Left kidney (tissue), 2 donors: ENCODE results near the gene MEIS1. TPM values are rescaled to one million over a fixed set of nuclear protein-coding genes. Genes with fewer than 3 reads are reported as not detected.

Experiments used
- DNase-seq: peaks from one replicate; pipeline ENCODE4 v3.0.0-alpha.2; 2013
- polyA plus RNA-seq: library from polyadenylated mRNA; unstranded; fragments of 120-200 nt; gene quantifications from one replicate; pipeline ENCODE4 v1.2.1, GENCODE V29; 2013; ENCODE audit not compliant: insufficient read length

MEIS1 gene
- polyA plus RNA-seq, 1 donor = 164 TPM

GRCh38 chr2:66501267-66501666 is 66.3 kb downstream of the MEIS1 start:
- DNase-seq = no peak

GRCh38 chr2:66506265-66506664 is 71.3 kb downstream of the MEIS1 start:
- no peak for DNase-seq

DNA sequence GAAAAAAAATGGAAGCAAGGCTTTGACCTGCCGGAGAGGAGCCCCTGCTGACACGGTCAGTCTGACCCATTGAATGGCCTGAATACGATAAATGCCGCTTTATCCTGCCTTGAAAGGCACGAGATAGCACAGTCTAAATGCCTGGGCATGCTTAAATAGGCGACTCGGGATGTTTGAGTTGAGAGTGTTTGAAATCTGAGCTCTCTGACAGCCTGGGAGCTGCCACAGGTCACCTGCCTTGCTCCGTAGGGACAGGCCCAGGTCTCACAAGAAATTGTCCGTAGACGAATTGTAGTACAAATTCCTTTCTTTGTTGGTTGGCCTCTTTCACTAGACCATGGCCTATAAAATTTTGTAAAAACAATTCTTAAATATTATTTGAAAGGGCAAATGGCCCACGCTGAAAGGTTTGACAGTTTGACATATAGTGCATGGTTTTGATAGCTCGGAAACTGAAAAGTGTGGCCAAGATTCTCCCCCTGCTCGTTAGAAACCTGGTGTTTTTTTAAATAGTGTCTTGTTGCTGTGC is 72.8 kb downstream of the MEIS1 start:
- DNase-seq = peak; percentile 59

- no peak for DNase-seq
Measured at GRCh38 chr2:66508484-66509071, 73.7 kb downstream of the MEIS1 start.

DNA sequence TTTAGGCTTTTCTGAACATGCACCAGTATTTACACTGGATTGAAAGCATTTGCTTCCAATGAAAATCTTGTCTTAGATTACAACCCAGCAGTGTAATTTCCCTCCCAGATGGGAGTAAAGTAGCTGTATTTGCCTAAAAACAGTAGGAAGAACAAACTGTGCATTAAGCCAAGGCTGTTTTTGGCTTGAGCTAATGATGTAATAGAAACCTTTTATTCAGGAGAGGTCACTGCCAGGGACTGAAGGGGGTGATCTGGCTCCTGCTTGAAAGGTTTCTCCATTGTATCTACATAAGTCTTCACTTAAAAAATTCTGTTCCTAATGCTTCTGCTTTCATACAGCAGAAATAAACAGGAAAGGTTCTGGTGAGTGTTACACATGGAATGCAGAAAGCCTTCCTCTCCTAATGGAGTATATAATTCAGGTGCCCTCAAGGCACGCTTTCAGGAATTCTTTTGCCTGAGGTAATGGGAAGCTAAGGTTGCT is 74.4 kb downstream of the MEIS1 start:
- no peak for DNase-seq

GRCh38 chr2:66512626-66513025 is 77.7 kb downstream of the MEIS1 start:
- no peak for DNase-seq

GRCh38 chr2:66515743-66516142 is 80.8 kb downstream of the MEIS1 start:
- DNase-seq = no peak

DNA sequence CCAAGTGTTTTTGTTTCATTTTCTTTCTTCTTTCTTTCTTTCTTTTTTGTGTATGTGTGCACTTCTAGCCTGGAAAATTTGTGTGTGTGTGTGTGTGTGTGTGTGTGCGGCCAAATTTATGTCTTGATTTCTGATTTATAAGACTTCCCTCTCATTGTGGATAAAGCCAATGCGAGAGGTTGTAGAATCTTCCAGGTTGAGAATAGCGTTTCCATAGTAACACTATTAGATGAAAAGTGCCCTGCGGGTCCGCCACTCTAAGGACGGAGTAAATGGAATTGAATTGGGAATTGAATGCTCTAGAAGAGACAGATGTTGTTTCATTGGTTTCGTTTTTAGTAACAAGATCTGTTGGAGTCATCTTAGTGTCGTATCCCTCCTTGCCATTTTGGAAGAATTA is 81.6 kb downstream of the MEIS1 start:
- DNase-seq = no peak

- DNase-seq = no peak
Measured at GRCh38 chr2:66517772-66518171, 82.8 kb downstream of the MEIS1 start.

GRCh38 chr2:66519264-66519843 is 84.4 kb downstream of the MEIS1 start:
- no peak for DNase-seq

DNA sequence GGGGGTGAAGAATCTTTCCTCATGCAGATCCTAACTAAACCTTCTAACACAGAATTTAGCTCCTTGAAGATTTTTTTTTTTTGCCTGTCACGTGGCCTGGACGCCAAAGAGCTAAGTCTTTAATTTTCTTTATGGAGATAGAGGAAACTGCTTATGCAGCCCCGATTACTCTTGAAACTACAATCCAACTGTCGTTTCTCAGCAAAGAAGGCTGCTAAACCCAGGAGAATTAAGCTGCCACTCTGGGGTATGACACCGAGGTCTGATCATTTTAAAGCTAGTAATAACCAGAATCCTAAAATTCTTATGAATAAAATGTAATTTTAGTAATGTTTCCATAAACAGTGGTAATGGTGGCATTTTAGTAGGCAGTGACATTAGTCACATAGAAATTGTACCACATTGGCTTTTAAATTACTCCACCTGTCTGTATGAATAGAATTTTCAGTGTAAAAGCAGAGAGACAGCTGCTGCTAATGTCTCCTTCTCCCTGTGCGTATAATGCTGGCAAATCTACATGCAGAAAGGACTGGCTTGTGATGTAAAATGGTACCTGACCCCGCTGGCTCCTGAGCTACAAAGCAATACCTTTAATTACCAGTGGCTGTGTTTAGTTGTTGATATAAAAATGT is 86.5 kb downstream of the MEIS1 start:
- DNase-seq = no peak

GRCh38 chr2:66522611-66523376 is 87.9 kb downstream of the MEIS1 start:
- no peak for DNase-seq

DNA sequence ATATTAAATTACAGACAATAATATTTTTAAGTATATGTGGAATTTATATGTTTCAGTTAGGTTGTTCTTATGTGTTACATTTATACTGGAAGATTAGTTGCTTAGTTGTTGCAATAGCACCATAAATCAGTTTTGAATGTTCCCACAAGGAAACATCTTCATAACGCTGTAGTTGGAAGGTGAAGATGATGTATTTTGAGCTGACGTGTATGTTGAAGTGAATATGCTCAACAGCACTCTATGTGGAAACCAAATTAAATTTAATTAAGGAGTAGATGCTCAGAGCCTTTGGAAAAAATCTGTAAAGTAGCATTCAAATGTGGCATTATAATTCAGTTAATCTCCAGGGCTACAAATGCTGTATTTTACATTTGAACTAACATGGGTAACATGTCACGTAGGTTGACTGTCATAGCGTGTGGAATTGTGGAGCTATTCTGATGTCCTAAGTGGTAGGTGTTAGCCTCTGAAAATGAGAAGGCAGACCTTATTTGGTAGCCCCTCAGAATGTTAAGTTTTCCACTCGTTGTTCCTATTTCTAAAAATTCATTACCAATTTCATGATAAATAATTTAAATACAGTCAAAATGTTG is 88.5 kb downstream of the MEIS1 start:
- no peak for DNase-seq

DNA sequence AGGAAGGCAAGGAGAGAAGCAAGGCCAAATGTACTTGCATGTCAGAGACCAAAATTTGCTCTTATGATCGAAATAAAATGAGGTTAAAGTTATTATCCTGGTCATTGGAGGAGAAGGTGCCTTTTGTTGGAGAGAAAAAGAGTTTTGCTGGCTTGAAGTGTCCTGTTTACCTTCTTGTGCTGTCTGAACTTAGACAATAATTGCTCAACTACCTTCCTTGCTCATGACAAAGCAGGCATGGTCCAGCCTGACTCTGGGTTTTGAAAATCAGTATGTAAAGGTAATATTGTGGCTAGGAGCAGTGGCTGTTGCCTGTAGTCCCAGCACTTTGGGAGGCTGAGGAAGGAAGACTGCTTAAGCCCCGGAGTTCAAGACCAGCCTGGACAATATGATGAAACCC is 89.1 kb downstream of the MEIS1 start:
- no peak for DNase-seq

DNA sequence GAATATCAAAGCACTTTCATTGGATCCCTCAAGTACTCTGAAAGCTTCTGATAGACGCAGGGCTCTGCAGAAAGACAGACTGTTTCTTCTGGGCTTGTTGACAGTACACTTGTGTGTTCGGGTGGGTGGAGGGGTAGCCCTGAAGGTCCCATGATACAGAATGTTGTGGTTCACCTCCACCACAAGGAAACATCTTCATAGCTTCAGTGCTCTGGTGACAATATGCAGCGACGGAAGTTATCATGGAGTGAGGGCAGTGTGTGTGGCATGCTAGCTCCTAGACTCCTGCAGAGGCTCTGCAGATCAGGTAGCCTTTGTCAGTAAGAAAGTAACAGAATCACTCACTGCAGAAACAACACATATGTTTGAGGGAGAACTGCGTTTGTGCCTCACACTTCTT is 90.7 kb downstream of the MEIS1 start:
- DNase-seq = no peak

GRCh38 chr2:66526180-66526579 is 91.3 kb downstream of the MEIS1 start:
- no peak for DNase-seq

GRCh38 chr2:66528974-66529724 is 94.2 kb downstream of the MEIS1 start:
- no peak for DNase-seq

DNA sequence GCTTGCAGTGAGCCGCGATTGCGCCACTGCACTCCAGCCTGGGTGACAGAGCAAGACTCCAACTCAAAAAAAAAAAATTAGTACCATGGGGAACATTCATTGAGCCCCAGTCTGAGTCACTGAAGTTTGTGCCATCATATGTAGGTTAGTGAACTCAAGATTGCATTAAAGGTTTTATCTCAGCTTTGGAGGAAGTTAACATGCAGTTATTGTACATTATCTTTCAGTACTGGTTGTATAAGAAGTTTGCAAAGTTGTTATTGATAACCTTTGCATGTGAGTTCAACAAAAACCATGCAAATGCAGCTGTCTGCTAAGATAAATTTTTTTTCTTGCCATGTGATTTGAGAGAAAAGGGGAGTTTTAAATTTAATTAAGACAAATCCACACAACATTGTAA is 95.7 kb downstream of the MEIS1 start:
- DNase-seq = no peak

DNA sequence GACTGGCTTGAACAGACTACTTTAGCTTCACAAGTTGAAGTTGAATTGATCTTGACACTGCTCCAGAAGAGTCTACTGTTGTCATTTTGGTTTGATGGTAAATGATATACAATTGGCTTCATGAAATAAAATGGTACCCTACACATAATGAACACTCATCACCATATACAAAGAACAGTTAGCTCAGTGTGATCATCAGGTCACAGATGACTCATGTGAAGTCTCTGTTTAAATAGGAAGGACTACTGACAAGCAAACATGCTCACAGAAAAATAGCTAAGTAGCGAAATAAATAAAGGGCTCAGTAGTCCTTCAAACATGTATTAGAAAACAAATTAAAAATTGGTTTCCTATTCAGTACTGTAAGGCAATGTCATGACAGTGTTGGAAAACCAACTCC is 96.2 kb downstream of the MEIS1 start:
- no peak for DNase-seq

GRCh38 chr2:66531567-66531966 is 96.6 kb downstream of the MEIS1 start:
- DNase-seq = no peak
